HepG2 (cell line): ENCODE measurements around the gene PIR.

ENCODE experiments used
- ERF ChIP-seq: IDR thresholded peaks from 2 replicates; pipeline ENCODE4 v1.6.1; 2018; ENCODE audit warnings: missing biosample characterization, missing genetic modification reagents
- FOXK1 ChIP-seq: sonication (generic); formaldehyde crosslinking; IDR thresholded peaks from 2 replicates; pipeline ENCODE4 v1.4.0; 2020; ENCODE audit warnings: low read depth, missing genetic modification reagents, borderline replicate concordance
- HNF4A ChIP-seq: sonication (generic); formaldehyde crosslinking; IDR thresholded peaks from 2 replicates; pipeline ENCODE4 v1.4.0; 2020; ENCODE audit warnings: missing genetic modification reagents
- NFE2L2 ChIP-seq: fragments of 150-350 bp; IDR thresholded peaks from 2 replicates; pipeline ENCODE4 v1.6.1; 2014; ENCODE audit warnings: low read length
- SNAPC2 ChIP-seq: sonication (generic); formaldehyde crosslinking; IDR thresholded peaks from 2 replicates; pipeline ENCODE4 v1.8.1; 2022; ENCODE audit warnings: mild to moderate bottlenecking, missing genetic modification reagents
- TAF1 ChIP-seq: sonication (generic); formaldehyde crosslinking; IDR thresholded peaks from 2 replicates; pipeline ENCODE4 v1.4.0; 2020; ENCODE audit warnings: missing genetic modification reagents
- ZNF331 ChIP-seq: sonication (generic); formaldehyde crosslinking; IDR thresholded peaks from 2 replicates; pipeline ENCODE4 v1.4.0; 2020; ENCODE audit warnings: missing genetic modification reagents
- TF ChIP-seq, protein P1 (sequence below): sonication (generic); IDR thresholded peaks from 2 replicates; pipeline ENCODE4 v1.6.1; 2016; ENCODE audit warnings: low read depth, borderline replicate concordance
- TF ChIP-seq, protein P2 (sequence below): sonication (generic); formaldehyde crosslinking; IDR thresholded peaks from 2 replicates; pipeline ENCODE4 v1.4.0; 2020; ENCODE audit warnings: missing genetic modification reagents, borderline replicate concordance
- TF ChIP-seq, protein P3 (sequence below): sonication (generic); formaldehyde crosslinking; IDR thresholded peaks from 2 replicates; pipeline ENCODE4 v1.5.0; 2020; ENCODE audit warnings: mild to moderate bottlenecking, missing genetic modification reagents, moderate library complexity
- TF ChIP-seq, protein P4 (sequence below), 2 experiments: IDR thresholded peaks; 2 replicates each; pipeline ENCODE4 v1.6.1; 2011 to 2012; ENCODE audit warnings: low read length in 2 of 2, borderline replicate concordance in 1 of 2, low read depth in 1 of 2, mild to moderate bottlenecking in 1 of 2, moderate library complexity in 1 of 2
- TF ChIP-seq, protein P5 (sequence below), 2 experiments: sonication (generic) in 1 of 2; formaldehyde crosslinking in 1 of 2; IDR thresholded peaks; 2 replicates each; pipeline versions ENCODE4 v1.4.0 to v1.6.1; 2018 to 2020; ENCODE audit warnings: missing genetic modification reagents in 2 of 2, borderline replicate concordance in 1 of 2, low read depth in 1 of 2, mild to moderate bottlenecking in 1 of 2, missing biosample characterization in 1 of 2
- TF ChIP-seq, protein P6 (sequence below): sonication (generic); formaldehyde crosslinking; IDR thresholded peaks from 2 replicates; pipeline ENCODE4 v1.8.0; 2022; ENCODE audit warnings: mild to moderate bottlenecking, missing genetic modification reagents, moderate library complexity

DNA sequence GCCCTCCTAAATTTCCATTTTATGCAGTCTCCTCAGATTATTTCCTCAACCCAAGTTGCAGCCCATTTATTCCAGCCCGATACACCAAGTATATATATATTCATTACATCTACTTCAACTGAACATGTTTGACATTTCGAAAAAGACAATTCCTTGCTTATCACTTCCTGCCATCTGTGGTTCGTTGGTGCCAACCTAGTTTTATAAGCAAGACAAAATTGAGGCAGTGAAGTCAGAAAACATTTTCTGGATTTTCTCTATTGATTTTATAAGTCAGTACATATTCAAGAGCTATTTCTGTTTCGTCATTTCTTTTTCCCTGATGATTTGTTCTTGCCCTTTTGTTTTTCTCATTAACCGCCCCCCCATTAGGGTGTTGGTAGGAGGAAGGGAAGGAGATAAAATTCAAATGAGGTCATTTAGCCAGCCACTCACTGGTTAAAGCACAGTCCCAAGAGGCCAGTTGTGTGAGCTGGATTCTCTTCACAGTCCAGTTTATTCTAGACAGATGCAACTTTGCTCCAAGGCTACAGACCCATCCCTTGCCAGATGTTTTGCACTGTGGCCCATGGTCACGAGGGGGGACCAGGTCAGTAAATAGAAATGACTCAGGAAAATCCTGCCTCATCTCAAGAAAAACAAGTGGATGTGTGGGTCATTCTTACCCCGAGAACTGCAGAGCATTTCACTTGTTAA lies 88.6 kb downstream of the PIR start:
- no peak for TF ChIP-seq SNAPC2 (CRISPR knock-in tag)
- no peak for TF ChIP-seq HNF4A
- no peak for TF ChIP-seq TAF1 (CRISPR knock-in tag)
- TF ChIP-seq, protein P1, sequence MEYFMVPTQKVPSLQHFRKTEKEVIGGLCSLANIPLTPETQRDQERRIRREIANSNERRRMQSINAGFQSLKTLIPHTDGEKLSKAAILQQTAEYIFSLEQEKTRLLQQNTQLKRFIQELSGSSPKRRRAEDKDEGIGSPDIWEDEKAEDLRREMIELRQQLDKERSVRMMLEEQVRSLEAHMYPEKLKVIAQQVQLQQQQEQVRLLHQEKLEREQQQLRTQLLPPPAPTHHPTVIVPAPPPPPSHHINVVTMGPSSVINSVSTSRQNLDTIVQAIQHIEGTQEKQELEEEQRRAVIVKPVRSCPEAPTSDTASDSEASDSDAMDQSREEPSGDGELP: no peak
- TF ChIP-seq, protein P2, sequence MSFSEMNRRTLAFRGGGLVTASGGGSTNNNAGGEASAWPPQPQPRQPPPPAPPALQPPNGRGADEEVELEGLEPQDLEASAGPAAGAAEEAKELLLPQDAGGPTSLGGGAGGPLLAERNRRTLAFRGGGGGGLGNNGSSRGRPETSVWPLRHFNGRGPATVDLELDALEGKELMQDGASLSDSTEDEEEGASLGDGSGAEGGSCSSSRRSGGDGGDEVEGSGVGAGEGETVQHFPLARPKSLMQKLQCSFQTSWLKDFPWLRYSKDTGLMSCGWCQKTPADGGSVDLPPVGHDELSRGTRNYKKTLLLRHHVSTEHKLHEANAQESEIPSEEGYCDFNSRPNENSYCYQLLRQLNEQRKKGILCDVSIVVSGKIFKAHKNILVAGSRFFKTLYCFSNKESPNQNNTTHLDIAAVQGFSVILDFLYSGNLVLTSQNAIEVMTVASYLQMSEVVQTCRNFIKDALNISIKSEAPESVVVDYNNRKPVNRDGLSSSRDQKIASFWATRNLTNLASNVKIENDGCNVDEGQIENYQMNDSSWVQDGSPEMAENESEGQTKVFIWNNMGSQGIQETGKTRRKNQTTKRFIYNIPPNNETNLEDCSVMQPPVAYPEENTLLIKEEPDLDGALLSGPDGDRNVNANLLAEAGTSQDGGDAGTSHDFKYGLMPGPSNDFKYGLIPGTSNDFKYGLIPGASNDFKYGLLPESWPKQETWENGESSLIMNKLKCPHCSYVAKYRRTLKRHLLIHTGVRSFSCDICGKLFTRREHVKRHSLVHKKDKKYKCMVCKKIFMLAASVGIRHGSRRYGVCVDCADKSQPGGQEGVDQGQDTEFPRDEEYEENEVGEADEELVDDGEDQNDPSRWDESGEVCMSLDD (CRISPR knock-in tag): no peak
- TF ChIP-seq ERF (CRISPR knock-in tag): no peak
- TF ChIP-seq, protein P3, sequence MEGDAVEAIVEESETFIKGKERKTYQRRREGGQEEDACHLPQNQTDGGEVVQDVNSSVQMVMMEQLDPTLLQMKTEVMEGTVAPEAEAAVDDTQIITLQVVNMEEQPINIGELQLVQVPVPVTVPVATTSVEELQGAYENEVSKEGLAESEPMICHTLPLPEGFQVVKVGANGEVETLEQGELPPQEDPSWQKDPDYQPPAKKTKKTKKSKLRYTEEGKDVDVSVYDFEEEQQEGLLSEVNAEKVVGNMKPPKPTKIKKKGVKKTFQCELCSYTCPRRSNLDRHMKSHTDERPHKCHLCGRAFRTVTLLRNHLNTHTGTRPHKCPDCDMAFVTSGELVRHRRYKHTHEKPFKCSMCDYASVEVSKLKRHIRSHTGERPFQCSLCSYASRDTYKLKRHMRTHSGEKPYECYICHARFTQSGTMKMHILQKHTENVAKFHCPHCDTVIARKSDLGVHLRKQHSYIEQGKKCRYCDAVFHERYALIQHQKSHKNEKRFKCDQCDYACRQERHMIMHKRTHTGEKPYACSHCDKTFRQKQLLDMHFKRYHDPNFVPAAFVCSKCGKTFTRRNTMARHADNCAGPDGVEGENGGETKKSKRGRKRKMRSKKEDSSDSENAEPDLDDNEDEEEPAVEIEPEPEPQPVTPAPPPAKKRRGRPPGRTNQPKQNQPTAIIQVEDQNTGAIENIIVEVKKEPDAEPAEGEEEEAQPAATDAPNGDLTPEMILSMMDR (CRISPR knock-in tag): no peak
- no peak for TF ChIP-seq NFE2L2
- no peak for TF ChIP-seq ZNF331 (CRISPR knock-in tag)
- TF ChIP-seq, protein P4, sequence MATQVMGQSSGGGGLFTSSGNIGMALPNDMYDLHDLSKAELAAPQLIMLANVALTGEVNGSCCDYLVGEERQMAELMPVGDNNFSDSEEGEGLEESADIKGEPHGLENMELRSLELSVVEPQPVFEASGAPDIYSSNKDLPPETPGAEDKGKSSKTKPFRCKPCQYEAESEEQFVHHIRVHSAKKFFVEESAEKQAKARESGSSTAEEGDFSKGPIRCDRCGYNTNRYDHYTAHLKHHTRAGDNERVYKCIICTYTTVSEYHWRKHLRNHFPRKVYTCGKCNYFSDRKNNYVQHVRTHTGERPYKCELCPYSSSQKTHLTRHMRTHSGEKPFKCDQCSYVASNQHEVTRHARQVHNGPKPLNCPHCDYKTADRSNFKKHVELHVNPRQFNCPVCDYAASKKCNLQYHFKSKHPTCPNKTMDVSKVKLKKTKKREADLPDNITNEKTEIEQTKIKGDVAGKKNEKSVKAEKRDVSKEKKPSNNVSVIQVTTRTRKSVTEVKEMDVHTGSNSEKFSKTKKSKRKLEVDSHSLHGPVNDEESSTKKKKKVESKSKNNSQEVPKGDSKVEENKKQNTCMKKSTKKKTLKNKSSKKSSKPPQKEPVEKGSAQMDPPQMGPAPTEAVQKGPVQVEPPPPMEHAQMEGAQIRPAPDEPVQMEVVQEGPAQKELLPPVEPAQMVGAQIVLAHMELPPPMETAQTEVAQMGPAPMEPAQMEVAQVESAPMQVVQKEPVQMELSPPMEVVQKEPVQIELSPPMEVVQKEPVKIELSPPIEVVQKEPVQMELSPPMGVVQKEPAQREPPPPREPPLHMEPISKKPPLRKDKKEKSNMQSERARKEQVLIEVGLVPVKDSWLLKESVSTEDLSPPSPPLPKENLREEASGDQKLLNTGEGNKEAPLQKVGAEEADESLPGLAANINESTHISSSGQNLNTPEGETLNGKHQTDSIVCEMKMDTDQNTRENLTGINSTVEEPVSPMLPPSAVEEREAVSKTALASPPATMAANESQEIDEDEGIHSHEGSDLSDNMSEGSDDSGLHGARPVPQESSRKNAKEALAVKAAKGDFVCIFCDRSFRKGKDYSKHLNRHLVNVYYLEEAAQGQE (IDR thresholded peaks at IDR 0.05; ENCODE audit: borderline replicate concordance in 1 of 2, low read depth in 1 of 2, low read length in 2 of 2): no peak
- TF ChIP-seq, protein P5, sequence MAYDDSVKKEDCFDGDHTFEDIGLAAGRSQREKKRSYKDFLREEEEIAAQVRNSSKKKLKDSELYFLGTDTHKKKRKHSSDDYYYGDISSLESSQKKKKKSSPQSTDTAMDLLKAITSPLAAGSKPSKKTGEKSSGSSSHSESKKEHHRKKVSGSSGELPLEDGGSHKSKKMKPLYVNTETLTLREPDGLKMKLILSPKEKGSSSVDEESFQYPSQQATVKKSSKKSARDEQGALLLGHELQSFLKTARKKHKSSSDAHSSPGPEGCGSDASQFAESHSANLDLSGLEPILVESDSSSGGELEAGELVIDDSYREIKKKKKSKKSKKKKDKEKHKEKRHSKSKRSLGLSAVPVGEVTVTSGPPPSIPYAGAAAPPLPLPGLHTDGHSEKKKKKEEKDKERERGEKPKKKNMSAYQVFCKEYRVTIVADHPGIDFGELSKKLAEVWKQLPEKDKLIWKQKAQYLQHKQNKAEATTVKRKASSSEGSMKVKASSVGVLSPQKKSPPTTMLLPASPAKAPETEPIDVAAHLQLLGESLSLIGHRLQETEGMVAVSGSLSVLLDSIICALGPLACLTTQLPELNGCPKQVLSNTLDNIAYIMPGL (CRISPR knock-in tag; IDR thresholded peaks at IDR 0.05; ENCODE audit: borderline replicate concordance in 1 of 2, low read depth in 1 of 2): no peak
- TF ChIP-seq, protein P6, sequence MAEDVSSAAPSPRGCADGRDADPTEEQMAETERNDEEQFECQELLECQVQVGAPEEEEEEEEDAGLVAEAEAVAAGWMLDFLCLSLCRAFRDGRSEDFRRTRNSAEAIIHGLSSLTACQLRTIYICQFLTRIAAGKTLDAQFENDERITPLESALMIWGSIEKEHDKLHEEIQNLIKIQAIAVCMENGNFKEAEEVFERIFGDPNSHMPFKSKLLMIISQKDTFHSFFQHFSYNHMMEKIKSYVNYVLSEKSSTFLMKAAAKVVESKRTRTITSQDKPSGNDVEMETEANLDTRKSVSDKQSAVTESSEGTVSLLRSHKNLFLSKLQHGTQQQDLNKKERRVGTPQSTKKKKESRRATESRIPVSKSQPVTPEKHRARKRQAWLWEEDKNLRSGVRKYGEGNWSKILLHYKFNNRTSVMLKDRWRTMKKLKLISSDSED (CRISPR knock-in tag): no peak
- no peak for TF ChIP-seq FOXK1 (CRISPR knock-in tag)
